Measurements from ENCODE around the gene GPR55.
"Not testable (repeated sequence)": the region's sequence is repeated elsewhere in the genome, so short reads cannot be mapped to it uniquely, and the experiment has no call there.

GPR55 gene

GRCh38 chr2:230924470-230925341, at the start of gene GPR55:
Gene GPR55, minus strand, starts transcription at chr2:230925242. Its CDS starts 14,280 bp downstream, at chr2:230910962.
- peak; percentile 20 for DNase-seq (ENCODE audit: low spot score)

DNA sequence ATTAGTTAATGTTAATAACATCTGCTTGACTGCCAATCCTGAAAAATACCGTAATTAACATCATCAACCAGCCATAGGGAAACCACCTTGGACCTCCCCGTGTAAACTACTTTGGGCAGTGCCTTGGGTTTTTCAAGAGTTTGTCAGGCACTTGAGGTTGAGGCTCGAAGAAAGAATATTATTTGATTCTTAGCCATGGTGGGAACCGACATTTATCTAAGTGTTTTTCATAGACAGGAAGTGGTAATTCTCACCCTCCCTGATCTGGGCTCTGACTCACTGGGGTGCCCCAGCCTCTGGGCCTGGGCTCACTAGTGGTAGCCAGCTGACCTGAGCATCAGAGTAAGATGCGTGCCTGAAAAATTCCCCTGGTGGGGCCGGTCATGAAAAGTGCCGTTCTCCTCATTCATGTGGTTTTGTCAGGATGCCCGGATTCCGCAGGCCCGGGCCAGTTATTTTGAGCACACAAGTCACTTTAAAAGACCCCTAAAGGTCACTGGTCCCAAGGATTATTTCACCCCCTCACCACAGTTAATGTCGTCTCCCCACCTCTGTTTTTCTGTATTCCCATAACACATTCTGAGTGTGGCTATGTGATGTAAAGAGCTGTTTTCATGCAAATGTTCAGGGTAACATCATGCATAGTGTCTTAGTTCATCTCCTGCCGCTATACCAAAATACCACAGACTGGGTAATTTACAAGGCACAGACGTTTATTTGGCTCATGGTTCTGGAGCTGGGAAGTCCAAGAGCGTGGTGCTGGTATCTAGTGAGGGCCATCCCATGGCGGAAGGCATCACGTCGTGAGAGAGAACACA, 49.3 kb upstream of the GPR55 start:
- peak; percentile 21 for DNase-seq (ENCODE audit: low spot score)

GRCh38 chr2:230972046-230972445, 47.0 kb upstream of the GPR55 start:
- DNase-seq (ENCODE audit: low spot score) = no peak

GRCh38 chr2:230969659-230970015, 44.6 kb upstream of the GPR55 start:
- DNase-seq (ENCODE audit: low spot score) = no peak

- DNase-seq (ENCODE audit: low spot score) = no peak
These were observed 44.0 kb upstream of the GPR55 start for GRCh38 chr2:230968921-230969658.

GRCh38 chr2:230968314-230968713, 43.3 kb upstream of the GPR55 start:
- DNase-seq (ENCODE audit: low spot score) = not testable (repeated sequence)

DNA sequence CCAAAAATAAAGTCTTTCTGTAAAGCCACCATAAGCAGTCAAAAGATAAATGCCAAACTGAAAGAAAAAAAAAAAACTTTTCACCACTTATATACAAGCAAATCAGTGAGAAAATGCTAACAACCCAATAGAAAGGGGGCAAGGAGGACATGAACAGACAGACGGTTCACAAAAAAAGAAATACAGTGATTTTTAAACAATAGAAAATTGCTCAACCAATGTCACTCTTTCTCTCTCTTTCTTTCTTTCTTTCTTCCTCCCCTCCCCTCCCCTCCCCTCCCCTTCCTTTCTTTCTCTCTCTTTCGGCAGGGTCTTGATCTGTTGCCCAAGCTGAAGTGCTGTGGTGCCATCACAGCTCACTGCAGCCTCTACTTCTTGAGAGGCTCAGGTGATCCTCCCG, 42.1 kb upstream of the GPR55 start:
- no peak for DNase-seq (ENCODE audit: low spot score)

- DNase-seq (ENCODE audit: low spot score) = no peak
These were observed 39.2 kb upstream of the GPR55 start for GRCh38 chr2:230964136-230964730.

DNA sequence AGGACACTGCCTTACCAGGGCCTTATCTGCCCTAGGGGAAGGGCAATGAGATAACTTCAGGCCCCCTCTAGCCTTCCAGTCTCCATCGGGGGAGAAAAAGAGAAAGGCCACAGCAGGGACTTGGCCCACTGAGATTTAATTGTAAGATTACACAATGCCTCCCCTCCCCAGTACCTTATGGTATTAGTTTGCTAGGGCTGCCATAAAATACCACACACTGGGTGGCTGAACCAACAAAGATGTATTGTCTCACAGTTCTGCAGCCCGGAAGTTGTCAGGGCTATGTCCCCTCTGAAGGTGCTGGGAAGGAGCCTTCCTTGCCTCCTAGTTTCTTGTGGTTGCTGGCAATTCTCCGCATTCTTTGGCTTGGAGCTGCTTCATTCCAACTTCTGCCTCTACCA, 36.0 kb upstream of the GPR55 start:
- DNase-seq (ENCODE audit: low spot score) = no peak

GRCh38 chr2:230960026-230960425, 35.0 kb upstream of the GPR55 start:
- no peak for DNase-seq (ENCODE audit: low spot score)

- DNase-seq (ENCODE audit: low spot score) = no peak
These were observed 34.0 kb upstream of the GPR55 start for GRCh38 chr2:230958820-230959756.

GRCh38 chr2:230957756-230958391, 32.8 kb upstream of the GPR55 start:
- no peak for DNase-seq (ENCODE audit: low spot score)

DNA sequence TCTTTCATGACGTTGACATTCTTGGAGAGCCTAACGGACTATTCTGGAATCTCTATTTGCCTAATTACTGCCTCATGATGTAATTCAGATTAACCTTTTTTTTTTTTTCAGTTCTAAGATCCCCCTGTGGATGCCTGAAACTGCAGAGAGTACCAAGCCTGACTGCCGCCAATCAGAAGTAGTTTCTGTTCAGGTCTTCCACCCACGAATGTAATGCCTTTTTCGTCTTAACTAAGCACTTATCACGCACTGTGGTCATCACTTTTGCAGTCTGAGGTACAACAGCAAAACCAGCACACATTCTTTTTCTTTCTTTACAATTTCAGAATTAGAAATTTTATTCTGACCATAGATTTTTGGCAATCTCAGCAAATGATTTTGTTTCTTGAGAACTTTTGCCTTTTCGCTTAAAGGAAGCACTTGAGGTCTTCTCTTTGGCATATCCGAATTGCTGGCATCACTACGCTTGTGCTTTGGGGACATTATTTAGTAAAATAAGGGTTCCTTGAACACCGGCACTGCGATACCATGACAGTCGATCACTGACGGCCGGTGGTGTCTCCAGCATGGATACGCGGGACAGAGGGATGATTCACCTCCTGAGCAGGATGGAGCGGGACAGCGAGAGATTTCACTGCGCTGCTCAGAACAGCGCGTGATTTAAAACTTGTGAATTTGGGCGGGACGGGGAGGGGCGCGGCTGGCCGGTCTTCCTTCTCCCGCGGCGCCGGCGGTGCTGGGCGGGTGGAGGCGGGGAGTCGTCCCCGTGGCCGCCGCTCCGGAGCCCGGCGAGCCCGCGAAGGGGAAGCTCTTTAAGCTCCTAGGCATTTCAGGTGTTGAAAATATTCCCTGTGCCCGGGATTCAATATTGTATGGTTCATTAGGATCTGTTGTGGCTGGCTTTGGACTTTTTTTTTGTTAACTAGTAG, 32.0 kb upstream of the GPR55 start:
- DNase-seq (ENCODE audit: low spot score) = no peak

- DNase-seq (ENCODE audit: low spot score) = no peak
These were observed 30.2 kb upstream of the GPR55 start for GRCh38 chr2:230955163-230955737.

DNA sequence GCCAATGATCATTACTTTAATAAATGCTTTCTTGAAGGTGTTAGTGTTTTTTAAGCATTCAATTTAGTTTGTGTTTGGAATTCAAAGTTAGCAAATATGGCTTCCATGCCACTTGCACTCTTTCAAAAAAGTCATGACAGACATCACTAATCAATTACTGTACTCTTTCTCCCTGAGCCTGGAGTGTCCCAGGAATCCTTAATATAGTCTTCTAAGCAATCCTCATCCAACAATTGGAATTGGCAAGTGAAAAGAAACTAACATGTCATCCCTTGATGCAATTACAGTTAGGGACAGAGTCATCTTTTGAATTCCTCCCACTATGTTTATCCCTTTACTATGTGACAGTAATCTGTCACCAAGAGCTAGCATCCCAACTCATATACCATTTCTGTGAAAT, 29.7 kb upstream of the GPR55 start:
- no peak for DNase-seq (ENCODE audit: low spot score)

DNA sequence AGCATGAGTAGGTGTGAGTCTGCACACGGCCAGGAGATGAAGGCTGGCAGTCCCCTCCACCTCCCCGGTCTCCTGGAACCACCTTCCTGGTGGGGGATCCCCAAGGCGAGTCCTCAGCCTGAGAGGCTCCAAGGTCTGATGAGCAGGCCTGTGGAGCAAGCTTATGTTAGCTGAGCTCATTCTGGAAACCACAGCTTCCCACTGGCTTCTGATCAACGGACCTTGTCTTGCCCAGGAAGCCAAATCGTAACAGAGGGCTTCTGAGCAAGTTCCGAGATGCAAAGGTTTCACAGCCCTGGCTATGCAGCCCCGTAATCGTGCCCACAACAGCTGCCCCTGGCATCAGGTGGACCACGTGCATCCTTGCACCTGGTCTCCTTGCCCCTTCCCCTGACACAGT, 28.8 kb upstream of the GPR55 start:
- DNase-seq (ENCODE audit: low spot score) = no peak

DNA sequence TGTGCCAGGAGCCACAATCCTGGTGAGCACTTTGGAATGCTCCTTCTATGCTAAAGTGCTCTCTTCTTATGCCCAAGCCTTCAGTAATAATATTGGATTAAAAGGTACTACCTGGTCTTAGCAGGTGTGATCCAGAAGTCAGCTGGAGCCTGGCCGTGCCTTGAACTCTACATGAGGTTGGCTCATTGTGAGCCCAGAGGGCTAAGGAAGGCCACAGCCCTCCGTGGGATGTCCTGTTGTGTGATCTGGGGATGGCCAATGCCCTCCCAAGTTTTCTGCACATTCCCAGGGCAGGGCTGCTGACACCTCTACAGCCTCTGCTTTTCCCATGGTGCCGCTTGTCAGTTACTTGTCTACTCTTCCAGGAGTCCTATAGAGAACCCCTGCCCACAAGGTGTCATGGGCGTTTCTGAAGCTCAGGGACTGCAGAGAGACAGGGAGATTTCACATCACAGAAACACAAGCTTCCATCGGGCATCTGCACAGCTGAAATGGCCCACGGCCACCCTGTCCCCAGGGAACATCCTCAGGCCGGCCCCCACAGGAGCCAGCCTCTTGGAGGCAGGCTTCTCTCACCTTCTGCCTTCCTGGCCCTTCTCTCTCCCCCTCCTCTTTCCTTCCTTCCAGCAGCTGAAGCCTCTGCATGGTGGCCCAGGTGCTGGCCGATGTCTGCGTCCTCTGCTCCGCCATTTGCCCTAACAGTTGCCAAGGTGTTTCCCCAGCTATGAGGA, 27.3 kb upstream of the GPR55 start:
- no peak for DNase-seq (ENCODE audit: low spot score)

DNA sequence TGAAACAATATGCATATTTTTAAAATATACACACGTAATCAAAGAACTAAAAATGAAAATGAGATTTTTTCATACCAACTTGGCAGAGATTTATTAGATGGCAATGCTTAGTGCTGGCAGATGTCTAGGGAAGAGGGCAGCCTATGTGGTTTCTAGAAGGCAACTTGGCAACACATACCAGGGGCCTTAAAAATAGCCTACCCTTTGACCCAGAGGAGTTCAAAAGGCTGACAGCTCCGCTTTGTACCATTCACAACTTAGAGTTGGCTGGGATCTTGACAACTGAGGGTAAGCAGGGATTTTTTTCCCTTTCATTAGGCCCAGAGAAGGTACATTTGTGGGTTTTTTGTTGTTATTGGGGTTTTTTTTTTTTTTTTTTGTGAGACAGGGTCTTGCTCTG, 26.4 kb upstream of the GPR55 start:
- no peak for DNase-seq (ENCODE audit: low spot score)

Measured in NAMALWA (cell line).